Lower lobe of right lung (tissue), 2 donors: ENCODE measurements around the gene TACC2. TPM values are rescaled to one million over a fixed set of nuclear protein-coding genes. Genes with fewer than 3 reads are reported as not detected.
A peak's percentile ranks its signal among the peaks of the same experiment; 100 is the strongest.

ENCODE experiments used
- ATAC-seq, 2 donors: fragments of 200-7000 bp; cut with Tn5 transposase; one replicate each; pipeline ENCODE4 v1.9.1; 2020 to 2022; ENCODE audit warnings: mild to moderate bottlenecking in 2 of 2, moderate library complexity in 2 of 2
- DNase-seq: peaks from one replicate; pipeline ENCODE4 v3.0.0-alpha.2; 2020
- H3K27ac ChIP-seq: fragments of 200-600 bp; one replicate; pipeline ENCODE4 v1.8.0; 2022
- H3K27me3 ChIP-seq: fragments of 200-600 bp; one replicate; pipeline ENCODE4 v1.8.0; 2022; ENCODE audit warnings: low read depth
- H3K36me3 ChIP-seq: fragments of 200-600 bp; one replicate; pipeline ENCODE4 v1.8.0; 2022; ENCODE audit warnings: mild to moderate bottlenecking
- H3K4me1 ChIP-seq: fragments of 200-600 bp; one replicate; pipeline ENCODE4 v1.8.0; 2022
- H3K4me3 ChIP-seq: fragments of 200-600 bp; one replicate; pipeline ENCODE4 v1.8.0; 2022; ENCODE audit warnings: mild to moderate bottlenecking
- H3K9me3 ChIP-seq: fragments of 200-600 bp; one replicate; pipeline ENCODE4 v1.8.0; 2022
- intact Hi-C: fragments of 100-400 bp; cut with DNase I; formaldehyde crosslinking; loops from one replicate; pipeline ENCODE4 v1.11.0; 2022
- total RNA-seq: library from RNA; stranded (reverse); fragmentation: NEBNext Ultra II Directional; extraction: Animal tissue kit (Norgen Biotek cat#: 25700); gene quantifications from one replicate; pipeline ENCODE4 v1.2.1, GENCODE V29; 2021
- TF ChIP-seq, protein P1 (sequence below): fragments of 200-600 bp; IDR thresholded peaks from one replicate; pipeline ENCODE4 v1.8.0; 2022; ENCODE audit warnings: antibody characterized with exemption, mild to moderate bottlenecking
- donor health status: DM: no; HTN: yes; CAD: no; lungs with severe emphysema.

TACC2 gene
- total RNA-seq, 1 donor from 2014 or later = 141 TPM

GRCh38 chr10:122112625-122113160, 123.7 kb downstream of the TACC2 start:
- peak; percentile 91 for DNase-seq

DNA sequence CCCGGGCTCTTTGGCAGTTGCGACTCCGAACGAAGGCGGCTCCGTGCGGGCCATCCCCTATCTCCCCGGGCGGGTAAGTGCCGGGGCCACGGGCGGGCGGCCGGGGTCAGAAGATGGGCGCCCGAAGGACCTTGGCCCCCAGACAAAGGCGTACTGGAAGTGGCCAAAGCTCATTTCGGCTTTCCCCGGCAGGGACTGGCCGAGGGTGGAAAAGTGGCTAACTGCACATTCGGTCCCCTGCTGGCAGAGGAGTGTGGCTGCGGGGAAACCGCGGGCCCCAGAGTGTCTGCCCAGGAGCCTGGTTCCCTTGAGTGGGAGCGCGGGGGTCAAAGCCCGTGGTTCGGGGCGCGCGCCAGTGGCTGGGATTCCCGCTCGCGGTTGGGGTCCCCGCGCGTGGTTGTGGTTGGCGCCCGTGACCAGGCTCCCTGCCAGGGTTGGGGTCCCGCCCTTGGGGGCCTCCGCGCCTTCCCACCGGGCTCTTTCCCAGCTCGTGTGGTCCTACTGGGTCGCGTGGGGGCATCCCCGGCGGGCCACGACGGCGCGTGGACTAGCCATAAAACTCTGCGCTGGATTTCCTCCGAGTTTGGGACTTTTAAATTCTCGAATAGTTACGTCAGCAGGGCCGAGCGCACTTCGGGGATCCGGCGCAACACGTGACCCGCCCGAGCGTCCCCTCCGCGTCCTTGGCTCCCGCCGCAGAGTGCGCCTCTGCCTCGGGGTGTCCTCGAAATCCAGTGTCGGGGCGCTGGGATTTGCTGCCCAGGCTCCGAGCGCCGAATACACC, 124.4 kb downstream of the TACC2 start:
- ATAC-seq = peak; percentile 82 to 86
- intact Hi-C loops = no loop called here
- DNase-seq = peak; percentile 85
- H3K27me3 ChIP-seq = peaks cover 11% of the 10 kb centered on the region
- TF ChIP-seq, protein P1, sequence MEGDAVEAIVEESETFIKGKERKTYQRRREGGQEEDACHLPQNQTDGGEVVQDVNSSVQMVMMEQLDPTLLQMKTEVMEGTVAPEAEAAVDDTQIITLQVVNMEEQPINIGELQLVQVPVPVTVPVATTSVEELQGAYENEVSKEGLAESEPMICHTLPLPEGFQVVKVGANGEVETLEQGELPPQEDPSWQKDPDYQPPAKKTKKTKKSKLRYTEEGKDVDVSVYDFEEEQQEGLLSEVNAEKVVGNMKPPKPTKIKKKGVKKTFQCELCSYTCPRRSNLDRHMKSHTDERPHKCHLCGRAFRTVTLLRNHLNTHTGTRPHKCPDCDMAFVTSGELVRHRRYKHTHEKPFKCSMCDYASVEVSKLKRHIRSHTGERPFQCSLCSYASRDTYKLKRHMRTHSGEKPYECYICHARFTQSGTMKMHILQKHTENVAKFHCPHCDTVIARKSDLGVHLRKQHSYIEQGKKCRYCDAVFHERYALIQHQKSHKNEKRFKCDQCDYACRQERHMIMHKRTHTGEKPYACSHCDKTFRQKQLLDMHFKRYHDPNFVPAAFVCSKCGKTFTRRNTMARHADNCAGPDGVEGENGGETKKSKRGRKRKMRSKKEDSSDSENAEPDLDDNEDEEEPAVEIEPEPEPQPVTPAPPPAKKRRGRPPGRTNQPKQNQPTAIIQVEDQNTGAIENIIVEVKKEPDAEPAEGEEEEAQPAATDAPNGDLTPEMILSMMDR = peak; percentile 45
- H3K36me3 ChIP-seq = no peaks in the 10 kb centered on the region
- H3K4me1 ChIP-seq = peaks cover 40% of the 10 kb centered on the region
- peak overlapping the region; percentile 80 for H3K4me3 ChIP-seq
- H3K9me3 ChIP-seq = no peaks in the 10 kb centered on the region
- H3K27ac ChIP-seq = peak overlapping the region; percentile 100

More at GRCh38 chr10:122112625-122113160, 123.7 kb downstream of the TACC2 start:
- intact Hi-C loops = no loop called here
- H3K9me3 ChIP-seq = no peaks in the 10 kb centered on the region
- no peaks in the 10 kb centered on the region for H3K36me3 ChIP-seq
- H3K4me1 ChIP-seq = peaks cover 37% of the 10 kb centered on the region
- peaks cover 11% of the 10 kb centered on the region for H3K27me3 ChIP-seq
- ATAC-seq = peak; percentile 93 to 96
- TF ChIP-seq, protein P1 = peak; percentile 64
- H3K27ac ChIP-seq = peak overlapping the region; percentile 100
- peak overlapping the region; percentile 80 for H3K4me3 ChIP-seq

DNA sequence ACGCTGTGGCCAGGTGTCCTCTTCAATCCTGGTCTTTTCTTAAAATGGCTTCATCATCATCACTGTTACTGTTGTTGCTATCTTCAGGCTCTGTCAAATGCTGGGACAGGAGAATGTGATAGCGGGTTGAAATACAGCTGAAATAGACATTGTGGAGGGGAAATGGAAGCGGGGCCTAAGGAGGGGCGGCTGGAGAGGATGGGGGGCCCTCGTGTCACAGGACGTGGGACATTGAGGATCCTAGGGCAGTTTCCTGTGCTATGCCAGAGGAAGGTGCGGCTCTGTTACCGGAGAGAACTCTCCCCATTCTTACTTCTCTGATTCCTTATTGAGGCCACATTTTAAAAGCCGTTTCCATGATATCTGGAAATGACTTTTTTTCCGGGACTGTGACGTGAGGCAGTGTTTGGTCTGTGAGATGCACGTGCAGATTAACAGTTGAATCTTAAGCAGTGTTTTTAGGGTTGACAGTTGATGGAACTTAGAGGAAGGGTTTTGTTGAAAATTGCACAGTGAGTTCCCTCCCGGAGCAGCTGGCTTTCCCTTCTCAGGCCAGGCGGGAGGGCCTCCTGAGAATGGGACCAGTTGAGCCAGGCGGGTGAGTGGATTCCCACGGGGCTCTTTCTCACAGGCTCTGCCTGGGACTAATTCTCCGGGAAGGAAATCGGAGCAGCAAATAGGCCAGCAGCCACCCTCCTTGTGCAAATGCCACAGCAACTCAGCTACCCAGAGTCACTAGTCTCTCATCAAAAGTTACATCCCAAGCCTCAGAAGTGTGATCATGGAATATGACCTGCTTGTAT, 125.2 kb downstream of the TACC2 start:
- Histone ChIP-seq H3K27ac (peak overlapping the region; percentile 100), H3K4me1 (peaks cover 41% of the 10 kb centered on the region), H3K4me3 (peak overlapping the region; percentile 80), H3K27me3 (peaks cover 11% of the 10 kb centered on the region), H3K9me3 (no peaks in the 10 kb centered on the region), H3K36me3 (no peaks in the 10 kb centered on the region)
- DNase-seq = no peak
- intact Hi-C loops = no loop called here
- TF ChIP-seq, protein P1 = no peak
- peak in 1 of 2 donors; percentile 0 for ATAC-seq

DNA sequence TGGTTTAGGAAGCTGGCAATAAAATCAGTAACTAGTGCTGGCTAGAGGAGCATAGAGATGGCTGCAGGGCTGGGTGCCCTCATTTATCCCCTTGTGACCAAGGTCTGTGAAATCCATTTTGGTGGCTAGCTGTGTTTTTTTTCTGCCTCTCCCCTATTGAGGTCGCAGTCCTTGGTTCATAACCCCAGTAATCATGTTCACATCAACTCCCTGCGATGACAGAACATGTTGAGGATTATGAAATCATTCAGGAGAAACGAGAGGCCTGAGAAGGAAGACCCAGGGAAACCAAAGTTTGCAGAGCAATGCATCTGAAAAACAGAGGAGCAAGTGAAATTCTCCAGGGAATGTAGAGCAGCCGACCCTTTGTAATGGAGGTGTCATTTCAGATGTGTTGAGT, 126.9 kb downstream of the TACC2 start:
- Histone ChIP-seq H3K27me3 (peaks cover 11% of the 10 kb centered on the region), H3K4me1 (peaks cover 56% of the 10 kb centered on the region), H3K4me3 (no peak overlapping the region), H3K9me3 (no peaks in the 10 kb centered on the region), H3K27ac (peak overlapping the region; percentile 51), H3K36me3 (peaks cover 5% of the 10 kb centered on the region)
- no peak for DNase-seq
- TF ChIP-seq, protein P1 = no peak
- no peak for ATAC-seq
- intact Hi-C loops = no loop called here

GRCh38 chr10:122116331-122116730, 127.4 kb downstream of the TACC2 start:
- peak overlapping the region; percentile 51 for H3K27ac ChIP-seq
- H3K9me3 ChIP-seq = no peaks in the 10 kb centered on the region
- no peak overlapping the region for H3K4me3 ChIP-seq
- TF ChIP-seq, protein P1 = no peak
- ATAC-seq = no peak
- intact Hi-C loops = no loop called here
- no peak for DNase-seq
- H3K36me3 ChIP-seq = peaks cover 5% of the 10 kb centered on the region
- H3K4me1 ChIP-seq = peaks cover 57% of the 10 kb centered on the region
- H3K27me3 ChIP-seq = peaks cover 11% of the 10 kb centered on the region
